ENCODE data around the gene PBX1.

GRCh38 chr1:164565357-164565756 lies 6.4 kb downstream of the PBX1 start:
- TF ChIP-seq, protein P1, sequence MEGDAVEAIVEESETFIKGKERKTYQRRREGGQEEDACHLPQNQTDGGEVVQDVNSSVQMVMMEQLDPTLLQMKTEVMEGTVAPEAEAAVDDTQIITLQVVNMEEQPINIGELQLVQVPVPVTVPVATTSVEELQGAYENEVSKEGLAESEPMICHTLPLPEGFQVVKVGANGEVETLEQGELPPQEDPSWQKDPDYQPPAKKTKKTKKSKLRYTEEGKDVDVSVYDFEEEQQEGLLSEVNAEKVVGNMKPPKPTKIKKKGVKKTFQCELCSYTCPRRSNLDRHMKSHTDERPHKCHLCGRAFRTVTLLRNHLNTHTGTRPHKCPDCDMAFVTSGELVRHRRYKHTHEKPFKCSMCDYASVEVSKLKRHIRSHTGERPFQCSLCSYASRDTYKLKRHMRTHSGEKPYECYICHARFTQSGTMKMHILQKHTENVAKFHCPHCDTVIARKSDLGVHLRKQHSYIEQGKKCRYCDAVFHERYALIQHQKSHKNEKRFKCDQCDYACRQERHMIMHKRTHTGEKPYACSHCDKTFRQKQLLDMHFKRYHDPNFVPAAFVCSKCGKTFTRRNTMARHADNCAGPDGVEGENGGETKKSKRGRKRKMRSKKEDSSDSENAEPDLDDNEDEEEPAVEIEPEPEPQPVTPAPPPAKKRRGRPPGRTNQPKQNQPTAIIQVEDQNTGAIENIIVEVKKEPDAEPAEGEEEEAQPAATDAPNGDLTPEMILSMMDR (IDR thresholded peaks at IDR 0.05) = no peak
- TF ChIP-seq EP300 (IDR thresholded peaks at IDR 0.05) (no peak), POLR2A (IDR thresholded peaks at IDR 0.05) (no peak), POLR2AphosphoS5 (IDR thresholded peaks at IDR 0.05) (no peak)
